B cell (primary cell): ENCODE measurements around the gene POLR1B.

Source experiments
- EZH2 ChIP-seq: IDR thresholded peaks from 2 replicates; pipeline ENCODE4 v1.6.1; 2012; ENCODE audit warnings: borderline replicate concordance, low read depth, mild to moderate bottlenecking, moderate library complexity, low read length; ENCODE audit not compliant: insufficient read depth, poor library complexity, severe bottlenecking
- TF ChIP-seq, protein P1 (sequence below): fragments of 200-600 bp; IDR thresholded peaks from one replicate; pipeline ENCODE4 v1.8.0; 2022; ENCODE audit warnings: antibody characterized with exemption, mild to moderate bottlenecking

DNA sequence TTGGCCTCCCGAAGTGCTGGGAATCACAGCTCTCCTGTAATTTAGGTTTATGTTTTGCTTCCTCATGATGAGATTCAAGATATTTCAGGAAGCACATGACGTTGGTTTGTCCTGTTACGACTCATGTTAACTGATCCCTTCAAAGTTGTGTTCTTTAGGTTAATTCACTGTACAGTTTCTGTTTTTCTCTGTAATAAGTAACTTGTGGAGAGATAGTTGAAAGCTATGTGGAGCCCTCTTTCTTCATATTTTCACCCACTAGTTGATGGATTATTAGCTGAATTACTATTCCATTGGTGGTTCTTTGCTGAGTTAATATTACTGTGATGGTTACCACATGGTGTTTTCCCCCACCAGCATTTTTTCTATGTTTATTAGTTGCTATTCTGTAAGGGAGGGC is 23.8 kb downstream of the POLR1B start:
- TF ChIP-seq, protein P1, sequence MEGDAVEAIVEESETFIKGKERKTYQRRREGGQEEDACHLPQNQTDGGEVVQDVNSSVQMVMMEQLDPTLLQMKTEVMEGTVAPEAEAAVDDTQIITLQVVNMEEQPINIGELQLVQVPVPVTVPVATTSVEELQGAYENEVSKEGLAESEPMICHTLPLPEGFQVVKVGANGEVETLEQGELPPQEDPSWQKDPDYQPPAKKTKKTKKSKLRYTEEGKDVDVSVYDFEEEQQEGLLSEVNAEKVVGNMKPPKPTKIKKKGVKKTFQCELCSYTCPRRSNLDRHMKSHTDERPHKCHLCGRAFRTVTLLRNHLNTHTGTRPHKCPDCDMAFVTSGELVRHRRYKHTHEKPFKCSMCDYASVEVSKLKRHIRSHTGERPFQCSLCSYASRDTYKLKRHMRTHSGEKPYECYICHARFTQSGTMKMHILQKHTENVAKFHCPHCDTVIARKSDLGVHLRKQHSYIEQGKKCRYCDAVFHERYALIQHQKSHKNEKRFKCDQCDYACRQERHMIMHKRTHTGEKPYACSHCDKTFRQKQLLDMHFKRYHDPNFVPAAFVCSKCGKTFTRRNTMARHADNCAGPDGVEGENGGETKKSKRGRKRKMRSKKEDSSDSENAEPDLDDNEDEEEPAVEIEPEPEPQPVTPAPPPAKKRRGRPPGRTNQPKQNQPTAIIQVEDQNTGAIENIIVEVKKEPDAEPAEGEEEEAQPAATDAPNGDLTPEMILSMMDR: no peak
- no peak for TF ChIP-seq EZH2
